GM19351 (cell line): ENCODE measurements around the gene VAMP5.
"Not testable (repeated sequence)": the region's sequence is repeated elsewhere in the genome, so short reads cannot be mapped to it uniquely, and the experiment has no call there.

Source experiments
- ATAC-seq: cut with Tn5 transposase; IDR thresholded peaks from one replicate; pipeline ENCODE4 v1.9.1; 2021; ENCODE audit warnings: mild to moderate bottlenecking, moderate library complexity; ENCODE audit not compliant: unreplicated experiment

The VAMP5 gene

GRCh38 chr2:85582492-85582891 is 1.7 kb upstream of the VAMP5 start:
- ATAC-seq: no peak

GRCh38 chr2:85583667-85584353 is 421 bp upstream of the VAMP5 start:
- ATAC-seq: peak; percentile 19

GRCh38 chr2:85584857-85585780 is 888 bp downstream of the VAMP5 start:
- peak; percentile 39 for ATAC-seq

DNA sequence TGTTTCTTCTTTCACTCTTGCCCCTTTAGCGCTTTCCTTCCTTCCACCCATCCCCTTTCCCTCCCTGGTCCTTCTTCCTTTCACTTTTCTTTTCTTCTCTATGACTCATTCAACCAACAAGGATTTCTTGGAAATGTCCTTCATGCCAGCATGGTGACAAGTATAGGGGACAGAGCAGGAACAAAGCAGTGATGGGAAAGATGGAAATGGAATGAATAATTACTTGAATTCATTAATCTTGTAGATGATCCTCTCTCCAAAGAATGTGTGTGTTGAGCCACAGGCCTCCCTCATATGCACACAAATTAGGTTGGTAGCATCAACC is 1.5 kb downstream of the VAMP5 start:
- no peak for ATAC-seq

GRCh38 chr2:85588236-85588635 is 4.0 kb downstream of the VAMP5 start:
- no peak for ATAC-seq

DNA sequence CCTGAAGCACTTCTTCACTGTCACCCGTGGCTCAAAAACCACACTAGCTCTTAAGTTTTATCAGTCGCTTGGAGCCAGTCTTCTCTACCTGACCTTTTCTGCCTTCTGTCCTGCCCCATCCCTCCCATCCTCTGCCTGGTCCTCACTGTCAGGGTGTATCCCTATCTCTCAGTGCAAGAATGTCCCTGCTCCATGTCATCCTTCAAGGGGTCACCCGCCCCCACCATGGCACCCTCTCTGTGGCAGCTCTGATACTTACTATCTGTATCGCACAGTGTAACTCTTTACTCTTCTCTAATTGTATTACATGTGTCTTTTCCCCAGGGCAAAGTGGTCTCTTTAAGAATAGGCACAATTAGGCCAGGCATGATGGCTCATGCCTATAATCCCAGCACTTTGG is 4.4 kb downstream of the VAMP5 start:
- ATAC-seq: no peak

GRCh38 chr2:85589181-85589580 is 5.0 kb downstream of the VAMP5 start:
- no peak for ATAC-seq

- no peak for ATAC-seq
These were observed 6.0 kb downstream of the VAMP5 start for GRCh38 chr2:85589982-85590791.

GRCh38 chr2:85590950-85591349 is 6.7 kb downstream of the VAMP5 start:
- ATAC-seq: no peak

- no peak for ATAC-seq
These were observed 7.3 kb downstream of the VAMP5 start for GRCh38 chr2:85591563-85591962.

DNA sequence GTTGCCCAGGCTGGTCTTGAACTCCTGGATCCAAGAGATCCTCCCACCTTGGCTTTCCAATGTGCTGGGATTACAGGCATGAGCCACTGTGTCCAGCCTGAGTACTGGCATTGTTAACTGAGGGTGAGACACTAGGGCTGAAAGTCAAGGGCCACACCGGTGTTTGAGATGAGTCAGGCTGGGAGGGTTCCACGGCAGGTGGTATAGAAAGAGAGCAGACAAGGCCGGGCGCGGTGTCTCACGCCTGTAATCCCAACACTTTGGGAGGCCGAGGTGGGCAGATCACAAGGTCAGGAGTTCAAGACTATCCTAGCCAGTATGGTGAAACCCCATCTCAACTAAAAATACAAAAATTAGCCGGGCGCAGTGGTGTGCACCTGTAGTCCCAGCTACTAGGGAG is 8.1 kb downstream of the VAMP5 start:
- not testable (repeated sequence) for ATAC-seq

DNA sequence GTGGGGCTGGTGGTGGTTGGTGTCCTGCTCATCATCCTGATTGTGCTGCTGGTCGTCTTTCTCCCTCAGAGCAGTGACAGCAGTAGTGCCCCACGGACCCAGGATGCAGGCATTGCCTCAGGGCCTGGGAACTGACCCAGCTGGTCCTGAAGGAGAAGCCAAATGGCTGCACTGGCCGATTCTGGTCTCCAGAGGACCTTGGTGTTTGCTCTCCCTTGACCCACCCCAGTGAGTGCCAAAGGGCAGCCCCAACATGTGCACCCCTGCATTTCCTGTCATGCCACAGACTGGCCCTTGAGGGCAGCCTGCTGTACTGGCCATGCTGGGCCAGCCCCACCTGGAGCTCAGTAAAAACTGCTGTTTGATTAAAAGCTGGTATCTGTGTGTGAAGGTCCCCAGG is 8.8 kb downstream of the VAMP5 start:
- no peak for ATAC-seq

DNA sequence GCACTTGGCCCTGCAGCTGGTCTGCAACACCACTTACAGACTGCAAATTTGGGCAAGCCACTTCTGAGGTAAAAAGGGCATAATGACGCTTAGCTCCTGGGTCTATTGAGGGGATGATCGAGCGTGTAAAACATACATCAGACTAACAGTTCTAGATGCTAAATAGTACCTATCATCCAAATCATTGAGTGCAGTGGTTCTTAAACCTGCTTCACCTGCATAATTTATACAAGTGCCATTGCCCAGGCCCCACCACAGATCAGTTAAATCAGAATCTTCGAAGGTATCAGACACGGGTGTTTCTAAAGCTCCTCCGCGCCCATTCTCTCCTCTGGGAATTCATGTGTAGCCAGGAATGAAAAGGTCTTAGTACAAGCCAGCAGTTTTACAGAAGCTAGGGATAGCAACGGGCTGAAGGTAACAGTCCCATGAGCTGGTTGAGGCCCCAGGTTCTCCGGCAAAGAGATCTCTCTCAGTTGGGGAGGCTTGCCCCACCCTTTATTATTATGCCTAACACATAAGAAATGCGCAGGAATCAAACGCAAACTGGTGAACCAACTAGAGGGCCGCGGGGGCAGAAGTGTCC is 10.6 kb downstream of the VAMP5 start:
- ATAC-seq: no peak

DNA sequence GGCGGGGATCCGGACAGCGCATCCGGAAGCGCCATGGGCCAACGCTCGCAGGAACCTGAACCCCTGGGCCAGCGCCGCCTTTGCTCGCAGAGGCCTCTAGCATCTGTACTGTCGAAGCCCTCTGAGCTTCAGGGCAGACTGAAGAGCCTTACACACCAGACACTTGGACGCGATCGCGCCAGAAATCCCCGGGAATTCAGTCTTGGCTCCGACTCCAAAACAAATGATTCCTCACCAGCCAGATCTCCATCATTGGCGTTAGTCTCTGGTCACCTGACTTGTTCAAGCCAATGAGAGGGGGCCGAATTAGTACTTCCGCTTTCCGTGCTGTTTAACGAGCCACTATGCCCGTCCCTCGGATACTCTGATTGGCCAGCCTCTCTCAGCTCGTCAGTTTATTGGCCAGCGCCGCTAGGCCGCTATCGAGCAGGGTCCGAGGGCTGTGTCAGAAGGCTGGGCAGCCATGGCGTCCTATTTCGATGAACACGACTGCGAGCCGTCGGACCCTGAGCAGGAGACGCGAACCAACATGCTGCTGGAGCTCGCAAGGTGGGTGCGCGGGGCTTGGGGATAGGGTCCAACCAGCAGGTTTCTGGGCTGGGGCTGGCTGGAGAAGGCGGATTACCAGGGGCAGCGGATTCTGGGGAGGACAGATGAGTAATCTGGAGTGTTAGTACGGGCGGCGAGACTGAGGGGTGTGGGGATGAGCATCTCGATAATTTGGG is 11.2 kb downstream of the VAMP5 start, which contains the start of gene RNF181:
Gene RNF181, plus strand, starts transcription at position 445 of the 725 bp plus-strand sequence. Its CDS starts 19 bp downstream, at position 464.
- peak; percentile 100 for ATAC-seq

- ATAC-seq: no peak
These were observed 11.7 kb downstream of the VAMP5 start for GRCh38 chr2:85596026-85596333.

- no peak for ATAC-seq
These were observed 12.4 kb downstream of the VAMP5 start for GRCh38 chr2:85596486-85597143.

- ATAC-seq: no peak
These were observed 13.0 kb downstream of the VAMP5 start for GRCh38 chr2:85597241-85597640.

DNA sequence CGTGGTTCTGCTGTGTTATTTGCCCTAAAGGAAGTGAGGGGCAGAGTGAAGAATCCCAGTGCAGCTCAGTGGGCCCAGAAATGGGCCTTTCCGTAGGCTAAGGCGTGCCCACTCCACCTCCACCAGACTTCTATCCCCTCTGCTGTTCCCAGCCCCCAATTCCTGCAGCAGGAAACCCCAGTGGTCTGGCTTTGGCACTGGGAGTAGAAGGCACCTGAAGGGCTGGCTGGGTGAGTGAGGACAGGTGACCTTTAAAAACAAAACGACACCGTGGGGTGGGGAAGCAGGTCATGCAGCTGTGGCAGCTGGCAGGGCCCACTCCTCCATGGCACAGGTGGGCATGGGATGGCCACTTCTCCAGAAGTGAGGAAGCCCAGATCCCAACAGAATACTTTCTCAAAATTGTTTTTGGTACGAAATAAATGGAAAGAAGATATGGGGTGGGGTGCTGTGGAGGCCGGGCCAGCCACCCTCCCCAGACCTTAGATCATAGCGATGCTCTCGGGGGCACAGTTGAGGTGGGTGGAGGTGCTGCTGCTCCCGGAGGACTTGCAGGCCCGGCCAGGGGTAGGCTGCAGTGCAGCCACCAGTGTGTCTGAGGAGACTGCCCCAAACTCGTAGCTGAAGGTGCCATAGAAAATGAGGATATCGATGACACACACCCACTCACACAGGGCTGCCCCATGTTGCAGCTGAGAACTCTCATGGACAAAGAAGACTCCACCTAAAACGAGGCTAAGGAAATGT is 14.5 kb downstream of the VAMP5 start:
- no peak for ATAC-seq
